ENCODE results near the gene DNAAF8.

The DNAAF8 gene

GRCh38 chr16:4692460-4693295 is 41.7 kb upstream of the DNAAF8 start:
- peaks cover 4% of the 10 kb centered on the region; the same call in 1 of the 2 replicates for H4K20me1 ChIP-seq (ENCODE audit: control insufficient read depth, insufficient read depth, low read depth, low read length)
- H3K79me2 ChIP-seq (ENCODE audit: control insufficient read depth, low read length): peaks cover 16% of the 10 kb centered on the region
- no peaks in the 10 kb centered on the region for H3K9me2 ChIP-seq (replicated peaks; ENCODE audit: control insufficient read depth, low read length)
- no peaks in the 10 kb centered on the region for H3F3A ChIP-seq (ENCODE audit: control insufficient read depth, insufficient read depth)
- no peaks in the 10 kb centered on the region for H3K9me3 ChIP-seq (ENCODE audit: control insufficient read depth, insufficient read depth, low read length)
- TF ChIP-seq EZH2phosphoT487 (IDR thresholded peaks at IDR 0.05; ENCODE audit: borderline replicate concordance, low read length): no peak
- TF ChIP-seq, protein P1, sequence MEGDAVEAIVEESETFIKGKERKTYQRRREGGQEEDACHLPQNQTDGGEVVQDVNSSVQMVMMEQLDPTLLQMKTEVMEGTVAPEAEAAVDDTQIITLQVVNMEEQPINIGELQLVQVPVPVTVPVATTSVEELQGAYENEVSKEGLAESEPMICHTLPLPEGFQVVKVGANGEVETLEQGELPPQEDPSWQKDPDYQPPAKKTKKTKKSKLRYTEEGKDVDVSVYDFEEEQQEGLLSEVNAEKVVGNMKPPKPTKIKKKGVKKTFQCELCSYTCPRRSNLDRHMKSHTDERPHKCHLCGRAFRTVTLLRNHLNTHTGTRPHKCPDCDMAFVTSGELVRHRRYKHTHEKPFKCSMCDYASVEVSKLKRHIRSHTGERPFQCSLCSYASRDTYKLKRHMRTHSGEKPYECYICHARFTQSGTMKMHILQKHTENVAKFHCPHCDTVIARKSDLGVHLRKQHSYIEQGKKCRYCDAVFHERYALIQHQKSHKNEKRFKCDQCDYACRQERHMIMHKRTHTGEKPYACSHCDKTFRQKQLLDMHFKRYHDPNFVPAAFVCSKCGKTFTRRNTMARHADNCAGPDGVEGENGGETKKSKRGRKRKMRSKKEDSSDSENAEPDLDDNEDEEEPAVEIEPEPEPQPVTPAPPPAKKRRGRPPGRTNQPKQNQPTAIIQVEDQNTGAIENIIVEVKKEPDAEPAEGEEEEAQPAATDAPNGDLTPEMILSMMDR (IDR thresholded peaks at IDR 0.05; ENCODE audit: low read depth, low read length, poor library complexity, severe bottlenecking): no peak
- peak overlapping the region; percentile 99 for H3K4me2 ChIP-seq (ENCODE audit: low read length)
- peaks cover 15% of the 10 kb centered on the region for H3K4me1 ChIP-seq (ENCODE audit: control insufficient read depth, low read length)
- H3K36me3 ChIP-seq (ENCODE audit: control insufficient read depth, low read length): peaks cover 24% of the 10 kb centered on the region
- no peak overlapping the region for H3K27ac ChIP-seq (ENCODE audit: low read depth, low read length)
- no peaks in the 10 kb centered on the region for H3K27me3 ChIP-seq (ENCODE audit: control insufficient read depth, low read length)
- H3K4me3 ChIP-seq (ENCODE audit: low read length): peak overlapping the region; percentile 80

GRCh38 chr16:4693296-4693955 is 40.9 kb upstream of the DNAAF8 start, which contains the start of gene NUDT16L1:
NUDT16L1 (plus strand) TSS chr16:4693562; CDS start chr16:4693727, 165 bp downstream.
- TF ChIP-seq EZH2phosphoT487 (IDR thresholded peaks at IDR 0.05; ENCODE audit: borderline replicate concordance, low read length): no peak
- TF ChIP-seq, protein P1 (IDR thresholded peaks at IDR 0.05; ENCODE audit: low read depth, low read length, poor library complexity, severe bottlenecking): no peak
- H3K27ac ChIP-seq (ENCODE audit: low read depth, low read length): peak within 1 kb of the TSS; percentile 25
- H3K9me3 ChIP-seq (ENCODE audit: control insufficient read depth, insufficient read depth, low read length): no peaks in the 10 kb centered on the region
- peak within 1 kb of the TSS; percentile 80 for H3K4me3 ChIP-seq (ENCODE audit: low read length)
- no peaks in the 10 kb centered on the region for H3K9me2 ChIP-seq (replicated peaks; ENCODE audit: control insufficient read depth, low read length)
- peaks cover 15% of the 10 kb centered on the region for H3K4me1 ChIP-seq (ENCODE audit: control insufficient read depth, low read length)
- H3K36me3 ChIP-seq (ENCODE audit: control insufficient read depth, low read length): peaks cover 27% of the 10 kb centered on the region
- peaks cover 4% of the 10 kb centered on the region; the same call in 1 of the 2 replicates for H4K20me1 ChIP-seq (ENCODE audit: control insufficient read depth, insufficient read depth, low read depth, low read length)
- H3F3A ChIP-seq (ENCODE audit: control insufficient read depth, insufficient read depth): no peaks in the 10 kb centered on the region
- H3K79me2 ChIP-seq (ENCODE audit: control insufficient read depth, low read length): peaks cover 16% of the 10 kb centered on the region
- peak within 1 kb of the TSS; percentile 99 for H3K4me2 ChIP-seq (ENCODE audit: low read length)
- H3K27me3 ChIP-seq (ENCODE audit: control insufficient read depth, low read length): no peaks in the 10 kb centered on the region

- Histone ChIP-seq H3K27me3 (ENCODE audit: control insufficient read depth, low read length) (no peaks in the 10 kb centered on the region), H3K27ac (ENCODE audit: low read depth, low read length) (peak overlapping the region; percentile 25), H3K9me2 (replicated peaks; ENCODE audit: control insufficient read depth, low read length) (no peaks in the 10 kb centered on the region), H3K79me2 (ENCODE audit: control insufficient read depth, low read length) (peaks cover 16% of the 10 kb centered on the region), H3F3A (ENCODE audit: control insufficient read depth, insufficient read depth) (no peaks in the 10 kb centered on the region), H3K36me3 (ENCODE audit: control insufficient read depth, low read length) (peaks cover 32% of the 10 kb centered on the region), H4K20me1 (ENCODE audit: control insufficient read depth, insufficient read depth, low read depth, low read length) (peaks cover 4% of the 10 kb centered on the region; the same call in 1 of the 2 replicates), H3K4me1 (ENCODE audit: control insufficient read depth, low read length) (peaks cover 15% of the 10 kb centered on the region), H3K9me3 (ENCODE audit: control insufficient read depth, insufficient read depth, low read length) (no peaks in the 10 kb centered on the region), H3K4me3 (ENCODE audit: low read length) (peak overlapping the region; percentile 80), H3K4me2 (ENCODE audit: low read length) (peak overlapping the region; percentile 88)
- TF ChIP-seq, protein P1 (IDR thresholded peaks at IDR 0.05; ENCODE audit: low read depth, low read length, poor library complexity, severe bottlenecking): no peak
- TF ChIP-seq EZH2phosphoT487 (IDR thresholded peaks at IDR 0.05; ENCODE audit: borderline replicate concordance, low read length): no peak
These were observed 40.2 kb upstream of the DNAAF8 start for GRCh38 chr16:4693956-4694641.

Data from DOHH2 (cell line).